ENCODE measurements around the gene KMT2E. TPM values are rescaled to one million over a fixed set of nuclear protein-coding genes. Genes with fewer than 3 reads are reported as not detected.
"Not testable (repeated sequence)": the region's sequence is repeated elsewhere in the genome, so short reads cannot be mapped to it uniquely, and the experiment has no call there.

The KMT2E gene
- polyA plus RNA-seq (ENCODE audit: insufficient read length): 86.0 TPM
- long read RNA-seq, donor 1, transcript KMT2E-214 (7 exons, 1,133 nt): major isoform, 7 of 34 reads
- long read RNA-seq, donor 1, partial matches to known transcripts: 23 of 34 reads
- long read RNA-seq, donor 1, other reads (novel, unspliced or antisense): 0 of 34 reads
- long read RNA-seq, donor 2, partial matches to known transcripts: 80 of 80 reads
- long read RNA-seq, donor 2, other reads (novel, unspliced or antisense): 0 of 80 reads
- long read RNA-seq, donor 3, partial matches to known transcripts: 59 of 61 reads
- long read RNA-seq, donor 3, other reads (novel, unspliced or antisense): 0 of 61 reads
- long read RNA-seq, donor 4, partial matches to known transcripts: 0 of 1 reads
- long read RNA-seq, donor 4, other reads (novel, unspliced or antisense): 0 of 1 reads
- long read RNA-seq, donor 5: 0 reads
- long read RNA-seq, donor 6, partial matches to known transcripts: 57 of 59 reads
- long read RNA-seq, donor 6, other reads (novel, unspliced or antisense): 0 of 59 reads
- long read RNA-seq, donor 7, transcript KMT2E-214 (7 exons, 1,133 nt): major isoform, 6 of 93 reads
- long read RNA-seq, donor 7, partial matches to known transcripts: 87 of 93 reads
- long read RNA-seq, donor 7, other reads (novel, unspliced or antisense): 0 of 93 reads
- long read RNA-seq, donor 8, partial matches to known transcripts: 6 of 7 reads
- long read RNA-seq, donor 8, other reads (novel, unspliced or antisense): 0 of 7 reads

DNA sequence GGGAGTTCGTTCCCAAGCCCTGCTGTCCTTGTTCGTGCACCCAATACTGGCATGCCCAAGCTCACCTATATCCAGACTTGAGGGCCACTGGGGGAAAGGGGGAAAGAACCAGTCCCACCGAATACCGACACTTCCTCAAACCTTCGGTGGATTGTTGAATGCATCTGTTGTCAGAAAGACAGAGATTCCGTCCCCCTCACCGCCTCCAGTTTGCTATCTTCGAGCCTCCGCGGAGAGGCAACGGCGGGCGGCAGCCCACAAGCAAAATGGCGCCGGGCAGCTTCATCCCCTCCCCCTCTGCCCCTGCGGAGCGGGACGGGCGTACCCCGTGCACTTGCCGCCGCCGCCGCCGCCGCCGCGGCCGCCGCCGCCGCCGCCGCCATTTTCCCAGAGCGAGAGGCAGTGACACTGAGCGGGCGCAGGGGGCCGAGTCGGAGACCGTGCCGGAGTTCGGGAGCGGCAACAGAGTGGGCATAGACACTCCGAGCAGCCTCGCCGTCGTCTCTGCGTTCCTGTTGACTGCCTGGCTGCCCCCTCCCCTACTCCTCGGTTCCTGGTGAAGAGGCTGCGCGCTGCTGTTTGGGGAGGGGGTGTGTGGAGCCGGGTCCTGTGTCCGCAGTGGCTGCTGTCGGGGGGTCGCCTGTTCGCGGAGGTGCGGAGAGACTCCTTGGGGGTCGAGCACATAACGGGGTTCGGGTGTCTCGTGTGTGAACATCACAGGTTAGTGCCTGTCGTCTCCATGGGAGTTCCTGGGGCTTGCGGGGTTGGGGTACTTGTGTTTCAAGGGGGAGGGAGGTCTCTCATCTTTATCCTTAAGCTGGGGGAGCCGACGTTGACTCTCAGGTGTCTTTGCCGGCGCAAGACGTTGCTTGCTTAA lies at the start of gene KMT2E:
Gene KMT2E (plus strand): TSS at position 390 of the 877 bp plus-strand sequence. CDS start 26,748 bp downstream, outside the sequence.
- DNase-seq: peak; percentile 83

DNA sequence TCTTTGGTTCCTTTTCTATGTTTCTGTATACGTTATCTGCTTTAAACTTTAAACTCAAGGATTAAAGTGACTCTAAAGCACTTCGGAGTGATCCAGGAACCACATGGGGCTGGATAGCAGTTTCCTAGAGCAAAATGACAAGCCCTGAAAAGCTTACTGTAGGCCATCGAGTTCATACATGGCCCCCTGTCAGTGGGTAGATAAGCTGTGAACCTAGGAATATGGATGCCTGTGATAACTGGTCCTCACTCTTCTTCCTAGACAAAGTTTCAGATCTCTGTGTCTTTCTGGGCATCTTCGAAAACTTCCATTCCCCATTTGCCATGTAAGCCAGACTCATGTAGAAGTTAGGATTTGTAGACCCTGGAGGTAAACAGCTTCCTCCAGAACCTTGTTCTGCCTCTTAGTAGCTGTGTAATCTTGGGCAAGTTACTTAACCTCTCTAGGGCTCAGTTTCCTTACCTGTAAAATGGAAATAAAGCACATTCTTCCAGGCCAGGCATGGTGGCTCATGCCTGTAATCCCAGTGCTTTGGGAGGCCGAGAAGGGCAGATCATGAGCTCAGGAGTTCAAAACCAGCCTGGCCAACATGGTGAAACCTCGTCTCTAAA lies 49.3 kb upstream of the KMT2E start:
- DNase-seq: no peak

- no peak for DNase-seq
Observed at GRCh38 chr7:104966022-104966421, 48.0 kb upstream of the KMT2E start.

GRCh38 chr7:104967088-104967487 lies 46.9 kb upstream of the KMT2E start:
- DNase-seq: no peak

DNA sequence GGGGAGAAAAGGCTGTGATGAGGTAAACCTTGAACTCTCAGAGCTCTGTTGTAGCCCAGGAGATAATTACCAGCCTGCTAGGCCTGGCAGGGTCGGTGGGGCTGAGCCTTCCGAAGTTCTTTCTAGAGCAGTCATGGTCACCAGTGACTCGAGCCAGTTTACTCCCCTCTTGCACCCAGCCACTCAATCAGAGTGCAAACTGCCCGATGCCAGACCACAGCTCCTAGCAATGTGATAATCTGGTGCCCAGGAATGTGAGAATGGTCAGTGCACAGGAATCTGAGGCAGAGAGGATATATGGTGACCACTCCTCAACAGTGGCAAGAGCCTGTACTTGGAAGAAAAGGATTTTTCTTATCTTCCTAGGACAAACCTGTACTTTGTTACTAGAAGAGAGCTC lies 46.4 kb upstream of the KMT2E start:
- DNase-seq: no peak

GRCh38 chr7:104968648-104969047 lies 45.4 kb upstream of the KMT2E start:
- DNase-seq: no peak

DNA sequence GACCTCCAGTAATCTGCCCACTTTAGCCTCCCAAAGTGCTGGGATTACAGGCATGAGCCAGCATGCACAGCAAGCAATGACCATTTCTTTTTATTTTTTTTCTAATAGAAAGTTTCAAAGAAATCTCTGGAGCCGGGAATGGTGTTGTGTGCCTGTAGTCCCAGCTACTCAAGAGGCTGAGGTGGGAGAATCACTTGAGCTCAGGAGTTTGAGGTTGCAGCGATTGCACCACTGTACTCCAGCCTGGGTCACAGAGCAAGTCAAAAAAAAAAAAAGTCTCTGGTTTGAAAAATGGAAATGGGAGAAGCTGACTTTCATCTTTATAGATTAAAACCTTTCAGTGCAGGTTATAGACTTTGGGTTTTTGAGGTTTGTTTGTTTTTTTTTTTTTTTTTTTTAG lies 44.8 kb upstream of the KMT2E start:
- DNase-seq: no peak

GRCh38 chr7:104971290-104972071 lies 42.5 kb upstream of the KMT2E start:
- DNase-seq: no peak

- no peak for DNase-seq
Observed at GRCh38 chr7:104972500-104972899, 41.5 kb upstream of the KMT2E start.

DNA sequence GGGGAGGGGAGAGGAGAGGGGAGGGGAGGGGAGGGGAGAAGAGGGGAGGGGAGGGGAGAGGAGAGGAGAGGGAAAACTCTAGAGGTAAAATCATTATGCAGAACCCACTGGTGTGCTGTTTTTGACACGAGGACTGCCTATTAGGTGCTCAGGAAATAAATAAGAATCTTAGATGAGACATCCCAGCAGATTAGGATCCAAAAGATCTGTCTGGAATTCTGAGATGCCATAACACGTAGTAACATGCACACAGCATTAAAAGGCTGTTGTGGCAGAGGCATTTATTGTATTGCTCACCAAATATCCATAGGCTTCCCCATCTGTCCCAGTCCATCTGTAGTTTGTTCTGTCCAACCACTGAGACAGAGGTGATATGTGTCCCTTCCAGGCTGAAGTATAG lies 40.8 kb upstream of the KMT2E start:
- DNase-seq: no peak

DNA sequence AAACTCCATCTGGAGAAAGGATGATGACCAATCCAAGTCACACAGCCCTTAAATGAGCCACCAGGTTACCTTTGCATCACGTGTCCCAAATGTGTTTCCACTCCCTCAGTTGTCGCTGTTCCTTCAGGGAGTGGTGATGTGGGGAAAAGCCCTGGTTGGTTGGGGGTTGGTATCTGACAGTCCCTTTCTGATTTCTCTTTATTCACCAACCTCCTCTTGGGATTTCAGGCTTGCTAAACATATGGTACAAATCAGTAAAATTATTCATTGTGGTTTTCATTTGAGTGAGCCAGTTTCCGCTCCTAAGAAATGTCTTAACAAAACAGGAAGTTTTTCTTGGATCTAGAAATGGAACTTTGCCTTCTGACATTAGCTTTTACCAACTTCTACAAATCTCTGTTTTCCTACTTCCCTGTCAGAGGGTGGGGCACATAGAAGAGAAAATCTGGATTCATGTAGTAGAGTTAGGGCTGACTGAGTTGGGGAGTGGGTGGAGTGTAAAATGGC lies 40.0 kb upstream of the KMT2E start:
- DNase-seq: no peak

GRCh38 chr7:104975553-104975952 lies 38.5 kb upstream of the KMT2E start:
- DNase-seq: not testable (repeated sequence)

DNA sequence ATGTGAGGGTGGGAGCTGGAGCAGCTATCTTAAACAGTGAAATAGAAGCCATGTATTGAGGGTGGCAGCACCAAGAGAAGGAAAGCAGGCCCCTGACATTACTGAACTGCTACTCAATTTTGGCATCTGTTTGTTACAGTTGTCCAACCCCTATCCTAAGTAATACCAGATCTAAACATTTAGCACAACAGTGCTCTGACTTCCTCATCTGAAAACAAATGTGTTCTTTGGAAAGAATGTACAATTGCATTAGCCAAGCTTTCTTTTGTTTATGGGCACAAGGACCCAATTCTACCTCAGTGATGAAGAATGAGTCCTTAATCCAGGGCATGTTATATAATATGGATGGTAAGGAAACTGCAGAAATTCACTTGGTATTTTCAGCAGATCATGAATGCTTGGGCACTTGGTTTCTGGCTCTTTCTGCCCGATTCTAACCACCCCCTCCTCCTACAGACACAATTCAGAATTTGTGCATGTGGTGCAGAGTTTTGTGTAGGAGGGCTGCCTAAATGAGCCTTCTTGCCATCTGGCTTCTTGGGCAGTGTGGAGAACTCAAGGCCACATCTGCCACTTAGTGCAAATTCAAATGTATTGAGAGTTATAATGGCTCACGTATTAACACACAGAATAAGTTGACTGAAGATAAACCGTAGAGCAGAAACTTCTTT lies 36.9 kb upstream of the KMT2E start:
- DNase-seq: no peak

DNA sequence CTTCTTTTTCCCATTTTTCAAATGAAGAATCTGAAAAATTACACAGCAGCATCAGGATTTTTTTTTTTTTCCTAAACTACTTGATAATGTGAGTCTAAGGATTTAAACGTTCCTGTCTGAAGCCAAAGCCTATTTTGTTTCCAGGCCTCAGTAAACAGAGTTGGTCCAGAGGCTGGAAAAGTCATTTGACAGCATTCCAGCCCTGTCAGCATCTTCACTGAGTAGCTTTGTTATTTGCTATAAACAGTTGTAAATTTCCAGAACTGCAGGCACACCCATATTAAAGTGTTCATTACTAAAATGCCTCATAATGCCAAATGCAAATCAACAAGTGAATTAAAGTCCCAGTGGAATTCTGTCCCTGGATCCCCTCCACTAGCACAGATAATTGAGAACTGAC lies 35.5 kb upstream of the KMT2E start:
- no peak for DNase-seq

DNA sequence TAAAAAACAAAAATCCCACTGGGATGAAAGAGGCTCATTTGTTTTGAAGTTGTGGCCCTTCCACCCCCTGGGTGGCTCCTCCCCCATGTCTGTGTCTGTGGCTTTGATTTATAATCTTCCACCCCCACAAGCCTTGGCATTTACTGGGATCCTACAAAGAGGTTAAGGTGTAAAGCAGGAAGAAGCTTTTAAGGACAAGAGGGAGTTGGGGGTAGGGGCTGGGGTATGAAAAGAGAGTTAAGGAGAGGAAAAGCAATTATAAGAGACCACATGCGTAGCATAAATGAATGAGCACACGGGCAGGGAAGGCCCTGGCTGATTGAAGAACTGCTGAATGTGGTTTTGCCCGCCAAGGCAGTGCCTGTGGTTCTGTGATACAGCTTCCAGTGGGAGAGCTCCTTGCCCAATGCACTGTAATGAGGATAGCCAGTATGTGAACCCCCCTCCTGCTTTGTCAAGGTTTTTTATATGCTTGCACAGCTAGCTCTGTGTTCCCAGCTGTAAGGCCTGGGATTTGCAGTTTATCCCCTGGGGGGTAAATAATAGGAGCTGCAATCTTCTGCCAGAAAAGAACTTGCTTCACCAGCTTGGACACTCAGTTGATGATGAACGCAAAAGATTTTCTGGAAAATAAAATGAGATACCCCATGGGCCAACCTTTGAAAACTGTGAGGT lies 34.7 kb upstream of the KMT2E start:
- DNase-seq: peak; percentile 68

DNA sequence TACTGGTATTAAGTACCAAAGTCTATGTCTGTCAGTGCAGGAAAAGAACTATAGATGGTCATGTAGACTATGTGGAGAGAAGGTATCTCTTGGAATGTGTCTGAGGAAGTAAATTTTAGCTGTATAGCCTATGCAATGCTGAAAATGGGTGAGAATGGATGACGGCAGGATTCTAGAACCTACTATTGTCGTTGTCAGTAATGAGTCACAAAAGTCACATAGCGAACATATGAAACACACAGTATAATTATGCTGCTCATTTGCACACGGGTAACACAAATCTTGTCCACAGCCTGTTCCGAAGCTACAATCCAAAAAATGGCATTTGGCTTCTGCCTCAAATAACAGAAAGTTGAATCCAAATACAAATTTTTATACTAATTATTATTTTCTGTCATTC lies 33.6 kb upstream of the KMT2E start:
- DNase-seq: no peak

- DNase-seq: peak; percentile 53
Observed at GRCh38 chr7:104980841-104981671, 32.9 kb upstream of the KMT2E start.

DNA sequence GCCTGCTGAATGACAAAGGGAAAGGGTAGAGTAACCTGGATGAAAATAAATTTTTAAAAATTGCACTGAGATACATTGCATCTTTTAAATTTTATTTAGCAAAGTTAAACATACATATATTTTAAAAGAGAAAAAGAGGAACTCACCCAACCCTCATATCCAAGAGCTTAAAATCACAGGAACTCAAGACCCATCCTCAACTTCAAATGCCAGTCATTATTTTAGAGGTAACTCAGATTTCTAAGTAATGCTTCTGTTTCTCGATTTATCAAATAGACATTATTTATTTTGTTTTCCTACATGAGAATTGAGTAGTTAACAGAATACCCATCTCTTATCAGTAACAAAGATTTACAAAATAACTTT lies 32.4 kb upstream of the KMT2E start:
- no peak for DNase-seq
